ENCODE results near the gene VMP1. TPM values are rescaled to one million over a fixed set of nuclear protein-coding genes. Genes with fewer than 3 reads are reported as not detected.

Gene VMP1
- 52.0 TPM for total RNA-seq
- polyA plus RNA-seq (ENCODE audit: insufficient read depth in 1 of 8, insufficient read length in 8 of 8, low replicate concordance in 1 of 8): 10 to 100 TPM; 45.2 to 65.2 (median 50.7) TPM
- long read RNA-seq, donor 1, full-length matches to known transcripts: 14 of 14 reads
- long read RNA-seq, donor 1, partial matches to known transcripts: 0 of 14 reads
- long read RNA-seq, donor 1, other reads (novel, unspliced or antisense): 0 of 14 reads
- long read RNA-seq, donor 2, partial matches to known transcripts: 0 of 3 reads
- long read RNA-seq, donor 2, other reads (novel, unspliced or antisense): 0 of 3 reads
- long read RNA-seq, donor 3, full-length matches to known transcripts: 21 of 21 reads
- long read RNA-seq, donor 3, partial matches to known transcripts: 0 of 21 reads
- long read RNA-seq, donor 3, other reads (novel, unspliced or antisense): 0 of 21 reads
- long read RNA-seq, donor 4, full-length matches to known transcripts: 14 of 14 reads
- long read RNA-seq, donor 4, partial matches to known transcripts: 0 of 14 reads
- long read RNA-seq, donor 4, other reads (novel, unspliced or antisense): 0 of 14 reads
- long read RNA-seq, donor 5, full-length matches to known transcripts: 47 of 57 reads
- long read RNA-seq, donor 5, partial matches to known transcripts: 5 of 57 reads
- long read RNA-seq, donor 5, other reads (novel, unspliced or antisense): 5 of 57 reads
- long read RNA-seq, donor 6, full-length matches to known transcripts: 35 of 35 reads
- long read RNA-seq, donor 6, partial matches to known transcripts: 0 of 35 reads
- long read RNA-seq, donor 6, other reads (novel, unspliced or antisense): 0 of 35 reads
- long read RNA-seq, donor 7, full-length matches to known transcripts: 28 of 28 reads
- long read RNA-seq, donor 7, partial matches to known transcripts: 0 of 28 reads
- long read RNA-seq, donor 7, other reads (novel, unspliced or antisense): 0 of 28 reads
- long read RNA-seq, donor 8, full-length matches to known transcripts: 16 of 16 reads
- long read RNA-seq, donor 8, partial matches to known transcripts: 0 of 16 reads
- long read RNA-seq, donor 8, other reads (novel, unspliced or antisense): 0 of 16 reads
- long read RNA-seq, donor 9, full-length matches to known transcripts: 15 of 15 reads
- long read RNA-seq, donor 9, partial matches to known transcripts: 0 of 15 reads
- long read RNA-seq, donor 9, other reads (novel, unspliced or antisense): 0 of 15 reads
- long read RNA-seq, donor 10, full-length matches to known transcripts: 27 of 27 reads
- long read RNA-seq, donor 10, partial matches to known transcripts: 0 of 27 reads
- long read RNA-seq, donor 10, other reads (novel, unspliced or antisense): 0 of 27 reads
- long read RNA-seq, donor 11, full-length matches to known transcripts: 23 of 23 reads
- long read RNA-seq, donor 11, partial matches to known transcripts: 0 of 23 reads
- long read RNA-seq, donor 11, other reads (novel, unspliced or antisense): 0 of 23 reads

- no peaks in the 10 kb centered on the region for H3K9me3 ChIP-seq (replicated peaks; ENCODE audit: control insufficient read depth, low read depth, low read length)
- peaks cover 11% of the 10 kb centered on the region for H3K4me1 ChIP-seq (ENCODE audit: control insufficient read depth, insufficient read depth, low read length)
- H3K27me3 ChIP-seq (ENCODE audit: control insufficient read depth, insufficient read depth, low read length): no peaks in the 10 kb centered on the region
- H3K4me3 ChIP-seq (ENCODE audit: low read length): peak within 1 kb of the TSS; percentile 97
- WGBS (ENCODE audit: insufficient coverage): under 1% methylated on average over 36 of the region's 45 CpGs
- DNase-seq: peak; percentile 100
- peak within 1 kb of the TSS; percentile 99 for H3K27ac ChIP-seq (ENCODE audit: low read length)
- no peaks in the 10 kb centered on the region for H3K36me3 ChIP-seq (ENCODE audit: control insufficient read depth, insufficient read depth, low read length)
These were observed at the start of gene VMP1, which contains the start of gene PTRH2 for GRCh38 chr17:59707149-59707970. VMP1 (plus strand) TSS chr17:59707654; CDS start chr17:59731447, 23,793 bp downstream. PTRH2 (minus strand) TSS chr17:59707430; CDS start chr17:59697978, 9,452 bp downstream.

GRCh38 chr17:59666235-59666634 is 41.2 kb upstream of the VMP1 start:
- DNase-seq: no peak
- H3K27ac ChIP-seq (ENCODE audit: low read length): no peak overlapping the region
- WGBS (ENCODE audit: insufficient coverage): no CpG with 5 or more reads among the region's 5 CpGs

GRCh38 chr17:59668816-59669215 is 38.6 kb upstream of the VMP1 start:
- WGBS (ENCODE audit: insufficient coverage): no CpG with 5 or more reads among the region's 3 CpGs
- H3K27ac ChIP-seq (ENCODE audit: low read length): peak overlapping the region; percentile 9
- peak; percentile 41 for DNase-seq

More at GRCh38 chr17:59666235-59666634, 41.2 kb upstream of the VMP1 start:
- H3K9me3 ChIP-seq (replicated peaks; ENCODE audit: control insufficient read depth, low read depth, low read length): no peaks in the 10 kb centered on the region
- no peaks in the 10 kb centered on the region for H3K27me3 ChIP-seq (ENCODE audit: control insufficient read depth, insufficient read depth, low read length)
- H3K4me1 ChIP-seq (ENCODE audit: control insufficient read depth, insufficient read depth, low read length): no peaks in the 10 kb centered on the region
- H3K4me3 ChIP-seq (ENCODE audit: low read length): no peak overlapping the region
- peaks cover 35% of the 10 kb centered on the region for H3K36me3 ChIP-seq (ENCODE audit: control insufficient read depth, insufficient read depth, low read length)

GRCh38 chr17:59669411-59669810 is 38.0 kb upstream of the VMP1 start:
- no peaks in the 10 kb centered on the region for H3K27me3 ChIP-seq (ENCODE audit: control insufficient read depth, insufficient read depth, low read length)
- peaks cover 30% of the 10 kb centered on the region for H3K36me3 ChIP-seq (ENCODE audit: control insufficient read depth, insufficient read depth, low read length)
- no peak overlapping the region for H3K27ac ChIP-seq (ENCODE audit: low read length)
- WGBS (ENCODE audit: insufficient coverage): no CpG with 5 or more reads among the region's 1 CpG
- no peak for DNase-seq
- H3K4me3 ChIP-seq (ENCODE audit: low read length): no peak overlapping the region
- H3K9me3 ChIP-seq (replicated peaks; ENCODE audit: control insufficient read depth, low read depth, low read length): no peaks in the 10 kb centered on the region
- H3K4me1 ChIP-seq (ENCODE audit: control insufficient read depth, insufficient read depth, low read length): no peaks in the 10 kb centered on the region

More at GRCh38 chr17:59668816-59669215, 38.6 kb upstream of the VMP1 start:
- Histone ChIP-seq H3K27me3 (ENCODE audit: control insufficient read depth, insufficient read depth, low read length) (no peaks in the 10 kb centered on the region), H3K4me3 (ENCODE audit: low read length) (no peak overlapping the region), H3K36me3 (ENCODE audit: control insufficient read depth, insufficient read depth, low read length) (peaks cover 32% of the 10 kb centered on the region), H3K4me1 (ENCODE audit: control insufficient read depth, insufficient read depth, low read length) (no peaks in the 10 kb centered on the region), H3K9me3 (replicated peaks; ENCODE audit: control insufficient read depth, low read depth, low read length) (no peaks in the 10 kb centered on the region)

- H3K4me1 ChIP-seq (ENCODE audit: control insufficient read depth, insufficient read depth, low read length): no peaks in the 10 kb centered on the region
- no CpG with 5 or more reads among the region's 1 CpG for WGBS (ENCODE audit: insufficient coverage)
These were observed 37.5 kb upstream of the VMP1 start for GRCh38 chr17:59669944-59670343.

GRCh38 chr17:59671386-59671785 is 36.1 kb upstream of the VMP1 start:
- H3K4me1 ChIP-seq (ENCODE audit: control insufficient read depth, insufficient read depth, low read length): no peaks in the 10 kb centered on the region
- WGBS (ENCODE audit: insufficient coverage): no CpG with 5 or more reads among the region's 1 CpG
- H3K27me3 ChIP-seq (ENCODE audit: control insufficient read depth, insufficient read depth, low read length): no peaks in the 10 kb centered on the region
- no peak for DNase-seq
- H3K9me3 ChIP-seq (replicated peaks; ENCODE audit: control insufficient read depth, low read depth, low read length): no peaks in the 10 kb centered on the region
- no peak overlapping the region for H3K27ac ChIP-seq (ENCODE audit: low read length)
- peaks cover 23% of the 10 kb centered on the region for H3K36me3 ChIP-seq (ENCODE audit: control insufficient read depth, insufficient read depth, low read length)
- no peak overlapping the region for H3K4me3 ChIP-seq (ENCODE audit: low read length)

More at GRCh38 chr17:59669944-59670343, 37.5 kb upstream of the VMP1 start:
- no peak for DNase-seq
- no peaks in the 10 kb centered on the region for H3K27me3 ChIP-seq (ENCODE audit: control insufficient read depth, insufficient read depth, low read length)
- no peak overlapping the region for H3K27ac ChIP-seq (ENCODE audit: low read length)
- H3K36me3 ChIP-seq (ENCODE audit: control insufficient read depth, insufficient read depth, low read length): peaks cover 26% of the 10 kb centered on the region
- H3K4me3 ChIP-seq (ENCODE audit: low read length): no peak overlapping the region
- H3K9me3 ChIP-seq (replicated peaks; ENCODE audit: control insufficient read depth, low read depth, low read length): no peaks in the 10 kb centered on the region

GRCh38 chr17:59675231-59675630 is 32.2 kb upstream of the VMP1 start:
- no peak for DNase-seq
- H3K9me3 ChIP-seq (replicated peaks; ENCODE audit: control insufficient read depth, low read depth, low read length): no peaks in the 10 kb centered on the region
- no peak overlapping the region for H3K4me3 ChIP-seq (ENCODE audit: low read length)
- peaks cover 33% of the 10 kb centered on the region for H3K36me3 ChIP-seq (ENCODE audit: control insufficient read depth, insufficient read depth, low read length)
- no peak overlapping the region for H3K27ac ChIP-seq (ENCODE audit: low read length)
- no peaks in the 10 kb centered on the region for H3K4me1 ChIP-seq (ENCODE audit: control insufficient read depth, insufficient read depth, low read length)
- H3K27me3 ChIP-seq (ENCODE audit: control insufficient read depth, insufficient read depth, low read length): no peaks in the 10 kb centered on the region
- WGBS (ENCODE audit: insufficient coverage): no CpG with 5 or more reads among the region's 1 CpG

- H3K4me1 ChIP-seq (ENCODE audit: control insufficient read depth, insufficient read depth, low read length): no peaks in the 10 kb centered on the region
- no peaks in the 10 kb centered on the region for H3K9me3 ChIP-seq (replicated peaks; ENCODE audit: control insufficient read depth, low read depth, low read length)
- peaks cover 39% of the 10 kb centered on the region for H3K36me3 ChIP-seq (ENCODE audit: control insufficient read depth, insufficient read depth, low read length)
- peak; percentile 13 for DNase-seq
- H3K27ac ChIP-seq (ENCODE audit: low read length): no peak overlapping the region
- no peak overlapping the region for H3K4me3 ChIP-seq (ENCODE audit: low read length)
- no peaks in the 10 kb centered on the region for H3K27me3 ChIP-seq (ENCODE audit: control insufficient read depth, insufficient read depth, low read length)
- WGBS (ENCODE audit: insufficient coverage): 68% methylated on average over 3 of the region's 7 CpGs
These were observed 30.7 kb upstream of the VMP1 start for GRCh38 chr17:59676716-59677115.

- DNase-seq: no peak
- H3K36me3 ChIP-seq (ENCODE audit: control insufficient read depth, insufficient read depth, low read length): peaks cover 52% of the 10 kb centered on the region
- WGBS (ENCODE audit: insufficient coverage): no CpG with 5 or more reads among the region's 2 CpGs
- no peaks in the 10 kb centered on the region for H3K27me3 ChIP-seq (ENCODE audit: control insufficient read depth, insufficient read depth, low read length)
- no peaks in the 10 kb centered on the region for H3K9me3 ChIP-seq (replicated peaks; ENCODE audit: control insufficient read depth, low read depth, low read length)
- H3K27ac ChIP-seq (ENCODE audit: low read length): no peak overlapping the region
- H3K4me1 ChIP-seq (ENCODE audit: control insufficient read depth, insufficient read depth, low read length): no peaks in the 10 kb centered on the region
- no peak overlapping the region for H3K4me3 ChIP-seq (ENCODE audit: low read length)
These were observed 28.5 kb upstream of the VMP1 start for GRCh38 chr17:59678918-59679317.

Measured in muscle of leg (tissue), 16 donors.